Gastrocnemius medialis (tissue), 4 donors: ENCODE measurements around the gene GADD45GIP1.

ENCODE experiments used
- CTCF ChIP-seq, 5 experiments: fragments of 450-650 bp in 3 of 5; fragments of 200-600 bp in 2 of 5; sonication (generic) in 2 of 5; IDR thresholded peaks in 4 of 5; conservative IDR thresholded peaks in 1 of 5; 1 replicate in 4 of 5; 2 replicates in 1 of 5; pipeline ENCODE4 v1.5.1; 2016 to 2019; ENCODE audit warnings: antibody characterized with exemption in 5 of 5, mild to moderate bottlenecking in 3 of 5, moderate library complexity in 3 of 5
- POLR2A ChIP-seq, 2 donors: fragments of 450-650 bp; IDR thresholded peaks; one replicate each; pipeline ENCODE4 v1.6.1; 2017; ENCODE audit warnings: antibody characterized with exemption in 2 of 2, mild to moderate bottlenecking in 2 of 2, moderate library complexity in 2 of 2

GRCh38 chr19:12994701-12995595 lies 37.9 kb upstream of the GADD45GIP1 start, which contains the start of gene NFIX:
- TF ChIP-seq POLR2A (IDR thresholded peaks at IDR 0.05) (no peak), CTCF (IDR thresholded peaks at IDR 0.05 in 4 of 5, conservative IDR thresholded peaks at IDR 0.05 in 1 of 5) (no peak)
